GM23338 (cell line): ENCODE measurements around the gene G6PD. TPM values are rescaled to one million over a fixed set of nuclear protein-coding genes. Genes with fewer than 3 reads are reported as not detected.

Source experiments
- ATAC-seq: fragments of 200-7000 bp; cut with Tn5 transposase; 3 replicates; pipeline ENCODE4 v1.9.1; 2020
- DNase-seq: peaks from one replicate; pipeline ENCODE4 v3.0.0-alpha.2; 2015; ENCODE audit warnings: low spot score
- H2AFZ ChIP-seq: fragments of 200-600 bp; sonication (generic); 2 replicates; pipeline ENCODE4 v1.8.0; 2016; ENCODE audit warnings: antibody characterized with exemption, mild to moderate bottlenecking, moderate library complexity
- H3F3A ChIP-seq: fragments of 200-600 bp; sonication (generic); replicated peaks from 2 replicates; pipeline ENCODE4 v1.8.0; 2017; ENCODE audit warnings: antibody characterized with exemption, mixed run types, low read depth
- H3K27ac ChIP-seq: fragments of 200-600 bp; sonication (generic); 2 replicates; pipeline ENCODE4 v1.6.1; 2016; ENCODE audit warnings: low read depth
- H3K27me3 ChIP-seq: fragments of 200-600 bp; sonication (generic); 2 replicates; pipeline ENCODE4 v1.8.0; 2016; ENCODE audit warnings: mild to moderate bottlenecking, mixed run types, moderate library complexity; ENCODE audit not compliant: insufficient read depth
- H3K36me3 ChIP-seq: fragments of 200-600 bp; sonication (generic); 2 replicates; pipeline ENCODE4 v1.8.0; 2016; ENCODE audit warnings: mild to moderate bottlenecking; ENCODE audit not compliant: insufficient read depth
- H3K4me1 ChIP-seq: fragments of 200-600 bp; sonication (generic); 2 replicates; pipeline ENCODE4 v1.8.0; 2016; ENCODE audit warnings: mild to moderate bottlenecking, moderate library complexity; ENCODE audit not compliant: insufficient read depth
- H3K4me2 ChIP-seq: fragments of 200-600 bp; sonication (generic); 2 replicates; pipeline ENCODE4 v1.7.1; 2017; ENCODE audit warnings: mixed run types
- H3K4me3 ChIP-seq: fragments of 200-600 bp; sonication (generic); 2 replicates; pipeline ENCODE4 v1.6.1; 2016; ENCODE audit warnings: mixed run types
- H3K79me2 ChIP-seq: fragments of 200-600 bp; sonication (generic); replicated peaks from 2 replicates; pipeline ENCODE4 v1.8.0; 2017; ENCODE audit warnings: mild to moderate bottlenecking; ENCODE audit not compliant: insufficient read depth
- H3K9me2 ChIP-seq: fragments of 200-600 bp; sonication (generic); 2 replicates; pipeline ENCODE4 v1.8.0; 2017; ENCODE audit not compliant: insufficient read depth
- H4K20me1 ChIP-seq: fragments of 200-600 bp; sonication (generic); replicated peaks from 2 replicates; pipeline ENCODE4 v1.8.0; 2017; ENCODE audit warnings: mild to moderate bottlenecking; ENCODE audit not compliant: insufficient read depth
- H3K27ac Mint-ChIP-seq: 2 replicates; pipeline ENCODE4 v1.8.0; 2020; ENCODE audit warnings: inconsistent platforms, mild to moderate bottlenecking, moderate library complexity, mixed read lengths
- H3K27me3 Mint-ChIP-seq: 3 replicates; pipeline ENCODE4 v1.8.0; 2022; ENCODE audit warnings: low read depth, mild to moderate bottlenecking, moderate library complexity, mixed read lengths, inconsistent platforms; ENCODE audit not compliant: insufficient read depth, poor library complexity
- H3K36me3 Mint-ChIP-seq: 3 replicates; pipeline ENCODE4 v1.8.0; 2021; ENCODE audit warnings: low read depth, mild to moderate bottlenecking, inconsistent platforms, moderate library complexity, mixed read lengths
- H3K4me1 Mint-ChIP-seq: 3 replicates; pipeline ENCODE4 v1.8.0; 2020; ENCODE audit warnings: mild to moderate bottlenecking, inconsistent platforms, mixed read lengths
- H3K4me3 Mint-ChIP-seq: 3 replicates; pipeline ENCODE4 v1.8.0; 2021; ENCODE audit warnings: moderate library complexity, mild to moderate bottlenecking, inconsistent platforms, mixed read lengths
- H3K9me3 Mint-ChIP-seq: 3 replicates; pipeline ENCODE4 v1.8.0; 2020; ENCODE audit warnings: moderate library complexity, mild to moderate bottlenecking, inconsistent platforms, mixed read lengths
- CREB1 ChIP-seq: fragments of 250-450 bp; sonication (Bioruptor Pico); IDR thresholded peaks from 2 replicates; pipeline ENCODE4 v1.5.0; 2020; ENCODE audit warnings: low read depth, mild to moderate bottlenecking, moderate library complexity
- CTCF ChIP-seq, 2 experiments: fragments of 200-600 bp in 1 of 2; sonication (generic) in 1 of 2; conservative IDR thresholded peaks; 2 replicates each; pipeline versions ENCODE4 v1.5.1 to v1.6.1; 2016 to 2017; ENCODE audit warnings: antibody characterized with exemption in 2 of 2, low read depth in 2 of 2, mild to moderate bottlenecking in 2 of 2, moderate library complexity in 1 of 2
- ETS1 ChIP-seq: IDR thresholded peaks from 2 replicates; pipeline ENCODE4 v1.6.1; 2016; ENCODE audit warnings: antibody characterized with exemption
- EZH2phosphoT487 ChIP-seq: fragments of 200-600 bp; sonication (generic); IDR thresholded peaks from one replicate; pipeline ENCODE4 v1.8.1; 2018; ENCODE audit warnings: antibody characterized with exemption; ENCODE audit not compliant: unreplicated experiment
- JUNB ChIP-seq: IDR thresholded peaks from one replicate; pipeline ENCODE4 v1.6.1; 2016; ENCODE audit warnings: antibody characterized with exemption; ENCODE audit not compliant: unreplicated experiment
- NANOG ChIP-seq: IDR thresholded peaks from 2 replicates; pipeline ENCODE4 v1.6.1; 2016; ENCODE audit warnings: antibody characterized with exemption, borderline replicate concordance
- POLR2AphosphoS5 ChIP-seq: IDR thresholded peaks from 2 replicates; pipeline ENCODE4 v1.6.1; 2016; ENCODE audit warnings: antibody characterized with exemption, low read depth
- REST ChIP-seq: IDR thresholded peaks from one replicate; pipeline ENCODE4 v1.6.1; 2018; ENCODE audit warnings: antibody characterized with exemption; ENCODE audit not compliant: unreplicated experiment
- STAT1 ChIP-seq: IDR thresholded peaks from one replicate; pipeline ENCODE4 v1.6.1; 2016; ENCODE audit warnings: antibody characterized with exemption; ENCODE audit not compliant: unreplicated experiment
- ZNF114 ChIP-seq: fragments of 250-450 bp; sonication (Bioruptor Pico); IDR thresholded peaks from 2 replicates; pipeline ENCODE4 v1.5.0; 2020; ENCODE audit warnings: mild to moderate bottlenecking, moderate library complexity
- ZNF331 ChIP-seq: fragments of 250-450 bp; sonication (Bioruptor Pico); IDR thresholded peaks from 2 replicates; pipeline ENCODE4 v1.5.0; 2020; ENCODE audit warnings: low read depth, mild to moderate bottlenecking, moderate library complexity
- polyA plus RNA-seq: library from polyadenylated mRNA; unstranded; fragments of >200 nt; fragmentation: Nextera tagmentation; extraction: Ambion mirVana; gene quantifications from 2 replicates; pipeline ENCODE4 v1.2.1, GENCODE V29; 2016
- total RNA-seq: library from RNA; depleted of rRNA; stranded (reverse); fragments of >200 nt; shearing (Covaris generic); gene quantifications from 2 replicates; pipeline ENCODE4 v1.2.3, GENCODE V29; 2014

G6PD gene
- total and polyA plus RNA-seq, 2 experiments from 2014 or later, result 14.4 to 66.7 TPM

- Histone ChIP-seq H3K27me3 (no peaks in the 10 kb centered on the region), H3K79me2 (no peaks in the 10 kb centered on the region), H4K20me1 (no peaks in the 10 kb centered on the region), H3K9me2 (no peaks in the 10 kb centered on the region), H3K36me3 (no peaks in the 10 kb centered on the region), H3K4me1 (no peaks in the 10 kb centered on the region), H2AFZ (no peak overlapping the region), H3K27ac (no peak overlapping the region), H3F3A (no peaks in the 10 kb centered on the region), H3K4me3 (no peak overlapping the region), H3K4me2 (no peak overlapping the region)
- Mint-ChIP-seq H3K27me3 (no peaks in the 10 kb centered on the region), H3K27ac (no peak overlapping the region), H3K36me3 (peaks cover 13% of the 10 kb centered on the region; the same call in 2 of the 3 replicates), H3K4me1 (no peaks in the 10 kb centered on the region), H3K9me3 (no peaks in the 10 kb centered on the region), H3K4me3 (no peak overlapping the region)
- no peak for ATAC-seq
- TF ChIP-seq ETS1 (no peak), POLR2AphosphoS5 (no peak), ZNF331 (CRISPR knock-in tag) (no peak), CTCF (conservative IDR thresholded peaks at IDR 0.05; ENCODE audit: low read depth in 2 of 2) (no peak), EZH2phosphoT487 (no peak), JUNB (no peak), REST (no peak), CREB1 (CRISPR knock-in tag) (no peak), NANOG (no peak), ZNF114 (CRISPR knock-in tag) (no peak)
- DNase-seq, result no peak
Observed at GRCh38 chrX:154505734-154506133, 40.9 kb downstream of the G6PD start.

- Mint-ChIP-seq H3K9me3 (no peaks in the 10 kb centered on the region), H3K36me3 (peaks cover 2% of the 10 kb centered on the region; the same call in 1 of the 3 replicates), H3K4me1 (no peaks in the 10 kb centered on the region), H3K27ac (no peak overlapping the region), H3K4me3 (no peak overlapping the region), H3K27me3 (no peaks in the 10 kb centered on the region)
- no peaks in the 10 kb centered on the region for H3K9me2 ChIP-seq
- no peaks in the 10 kb centered on the region for H3K36me3 ChIP-seq
- ATAC-seq (no peak), DNase-seq (no peak)
- no peaks in the 10 kb centered on the region for H4K20me1 ChIP-seq
- H3F3A ChIP-seq, result no peaks in the 10 kb centered on the region
- H3K27me3 ChIP-seq, result no peaks in the 10 kb centered on the region
- no peak overlapping the region for H3K4me2 ChIP-seq
- no peak overlapping the region for H2AFZ ChIP-seq
- no peaks in the 10 kb centered on the region for H3K79me2 ChIP-seq
- H3K4me1 ChIP-seq, result no peaks in the 10 kb centered on the region
- H3K27ac ChIP-seq, result no peak overlapping the region
- H3K4me3 ChIP-seq, result no peak overlapping the region
- TF ChIP-seq POLR2AphosphoS5 (no peak), EZH2phosphoT487 (no peak), ZNF114 (CRISPR knock-in tag) (no peak), STAT1 (no peak)
Observed at GRCh38 chrX:154502989-154503388, 43.7 kb downstream of the G6PD start.
